Colonic mucosa (tissue), 4 donors: ENCODE measurements around the gene RNF157. TPM values are rescaled to one million over a fixed set of nuclear protein-coding genes. Genes with fewer than 3 reads are reported as not detected.
A peak's percentile ranks its signal among the peaks of the same experiment; 100 is the strongest.

Source experiments
- DNase-seq: peaks from one replicate; pipeline ENCODE4 v3.0.0-alpha.2; 2020
- H3K27ac ChIP-seq: fragments of 200-600 bp; one replicate; pipeline ENCODE4 v1.8.0; 2021
- H3K27me3 ChIP-seq: fragments of 200-600 bp; one replicate; pipeline ENCODE4 v1.8.0; 2021
- H3K36me3 ChIP-seq: fragments of 200-600 bp; one replicate; pipeline ENCODE4 v1.8.0; 2021
- H3K4me1 ChIP-seq: fragments of 200-600 bp; one replicate; pipeline ENCODE4 v1.8.0; 2021; ENCODE audit warnings: mild to moderate bottlenecking
- H3K4me3 ChIP-seq: fragments of 200-600 bp; one replicate; pipeline ENCODE4 v1.8.0; 2021
- H3K9ac ChIP-seq, 2 donors: one replicate each; pipeline ENCODE4 v1.7.0; 2013; ENCODE audit warnings: control low read depth in 2 of 2, low read depth in 2 of 2, low read length in 2 of 2
- H3K9me3 ChIP-seq: fragments of 200-600 bp; one replicate; pipeline ENCODE4 v1.8.0; 2021
- intact Hi-C: fragments of 100-400 bp; cut with DNase I; formaldehyde crosslinking; loops from one replicate; pipeline ENCODE4 v1.14.1; 2022
- total RNA-seq, 2 donors: library from RNA; stranded (reverse); fragmentation: NEBNext Ultra II Directional in 1 of 2; extraction: Animal tissue kit (Norgen Biotek cat#: 25700) in 1 of 2; gene quantifications; one replicate each; pipeline ENCODE4 v1.2.1, GENCODE V29; 2021
- TF ChIP-seq, protein P1 (sequence below): fragments of 200-600 bp; IDR thresholded peaks from one replicate; pipeline ENCODE4 v1.8.0; 2022; ENCODE audit warnings: antibody characterized with exemption, mild to moderate bottlenecking
- donor health status: healthy.
- donor health status: DM: no; HTN: no; CAD: no.
- donor health status: DM: no; HTN: no; CAD: no.

The RNF157 gene
- total RNA-seq, 2 donors from 2014 or later: 23.7 to 30.2 TPM

GRCh38 chr17:76275382-76276068 is 35.2 kb upstream of the RNF157 start:
- intact Hi-C loops: loop anchor here (10.0 kb wide), 1 partner anchor 91 kb away; no protein-coding TSS in a partner anchor
- no peak for DNase-seq
- H3K9ac ChIP-seq: no peak overlapping the region
- H3K9me3 ChIP-seq: no peaks in the 10 kb centered on the region
- no peaks in the 10 kb centered on the region for H3K36me3 ChIP-seq
- H3K4me3 ChIP-seq: no peak overlapping the region
- TF ChIP-seq, protein P1, sequence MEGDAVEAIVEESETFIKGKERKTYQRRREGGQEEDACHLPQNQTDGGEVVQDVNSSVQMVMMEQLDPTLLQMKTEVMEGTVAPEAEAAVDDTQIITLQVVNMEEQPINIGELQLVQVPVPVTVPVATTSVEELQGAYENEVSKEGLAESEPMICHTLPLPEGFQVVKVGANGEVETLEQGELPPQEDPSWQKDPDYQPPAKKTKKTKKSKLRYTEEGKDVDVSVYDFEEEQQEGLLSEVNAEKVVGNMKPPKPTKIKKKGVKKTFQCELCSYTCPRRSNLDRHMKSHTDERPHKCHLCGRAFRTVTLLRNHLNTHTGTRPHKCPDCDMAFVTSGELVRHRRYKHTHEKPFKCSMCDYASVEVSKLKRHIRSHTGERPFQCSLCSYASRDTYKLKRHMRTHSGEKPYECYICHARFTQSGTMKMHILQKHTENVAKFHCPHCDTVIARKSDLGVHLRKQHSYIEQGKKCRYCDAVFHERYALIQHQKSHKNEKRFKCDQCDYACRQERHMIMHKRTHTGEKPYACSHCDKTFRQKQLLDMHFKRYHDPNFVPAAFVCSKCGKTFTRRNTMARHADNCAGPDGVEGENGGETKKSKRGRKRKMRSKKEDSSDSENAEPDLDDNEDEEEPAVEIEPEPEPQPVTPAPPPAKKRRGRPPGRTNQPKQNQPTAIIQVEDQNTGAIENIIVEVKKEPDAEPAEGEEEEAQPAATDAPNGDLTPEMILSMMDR: no peak
- H3K27ac ChIP-seq: no peak overlapping the region
- H3K4me1 ChIP-seq: peaks cover 21% of the 10 kb centered on the region
- H3K27me3 ChIP-seq: no peaks in the 10 kb centered on the region

DNA sequence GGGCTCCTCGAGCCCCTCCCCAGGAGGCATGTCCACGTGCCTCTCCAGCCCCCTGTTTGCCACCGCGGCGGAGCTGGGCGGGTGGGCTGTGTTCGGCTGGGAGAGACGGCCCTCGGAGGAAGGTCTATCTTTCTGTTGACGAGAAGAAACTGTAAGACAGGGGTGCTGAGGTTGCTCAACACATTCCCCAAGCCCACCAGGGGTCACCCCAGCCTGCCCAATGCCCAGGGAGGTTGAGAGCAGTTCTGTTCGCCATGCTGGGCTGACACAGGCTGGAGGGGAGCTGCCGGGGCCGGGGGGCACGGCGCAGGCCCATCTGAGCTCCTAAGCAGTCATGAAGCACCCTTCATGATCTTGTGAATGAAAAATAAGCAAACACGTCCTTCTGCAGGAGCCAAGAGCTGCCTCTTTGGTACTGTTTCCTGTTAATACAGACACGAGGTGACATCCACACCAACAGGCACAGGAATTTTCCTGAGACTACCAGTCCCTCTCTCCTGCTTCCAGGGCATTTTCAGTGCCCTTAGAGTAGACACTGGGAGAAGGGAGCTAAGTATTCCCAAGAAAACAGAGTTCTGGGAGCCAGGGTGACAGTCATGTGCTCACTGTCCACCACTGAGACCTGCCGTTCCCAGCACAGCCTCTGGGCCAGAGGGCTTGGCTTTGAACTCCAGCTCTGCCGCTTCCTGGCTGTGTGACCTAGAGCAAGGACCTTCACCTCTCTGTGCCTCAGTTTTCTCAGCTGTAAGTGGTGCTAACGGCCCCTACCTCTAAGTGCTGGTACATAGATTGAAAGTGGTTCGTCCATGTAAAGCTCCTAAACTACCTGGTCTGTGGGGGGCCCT is 34.0 kb upstream of the RNF157 start:
- H3K36me3 ChIP-seq: no peaks in the 10 kb centered on the region
- no peak overlapping the region for H3K4me3 ChIP-seq
- H3K27me3 ChIP-seq: no peaks in the 10 kb centered on the region
- DNase-seq: no peak
- H3K9ac ChIP-seq: peak overlapping the region in 1 of 2 donors; percentile 44
- H3K4me1 ChIP-seq: peaks cover 21% of the 10 kb centered on the region
- H3K9me3 ChIP-seq: no peaks in the 10 kb centered on the region
- intact Hi-C loops: loop anchor here (10.0 kb wide), 1 partner anchor 90 kb away; no protein-coding TSS in a partner anchor
- H3K27ac ChIP-seq: no peak overlapping the region
- TF ChIP-seq, protein P1: no peak

- Histone ChIP-seq H3K4me1 (peaks cover 21% of the 10 kb centered on the region), H3K36me3 (no peaks in the 10 kb centered on the region), H3K9me3 (no peaks in the 10 kb centered on the region), H3K4me3 (no peak overlapping the region), H3K9ac (no peak overlapping the region), H3K27ac (no peak overlapping the region), H3K27me3 (no peaks in the 10 kb centered on the region)
- TF ChIP-seq, protein P1: no peak
- intact Hi-C loops: loop anchor here (10.0 kb wide), 1 partner anchor 89 kb away; no protein-coding TSS in a partner anchor
- DNase-seq: no peak
These were observed 33.3 kb upstream of the RNF157 start for GRCh38 chr17:76273445-76274111.

DNA sequence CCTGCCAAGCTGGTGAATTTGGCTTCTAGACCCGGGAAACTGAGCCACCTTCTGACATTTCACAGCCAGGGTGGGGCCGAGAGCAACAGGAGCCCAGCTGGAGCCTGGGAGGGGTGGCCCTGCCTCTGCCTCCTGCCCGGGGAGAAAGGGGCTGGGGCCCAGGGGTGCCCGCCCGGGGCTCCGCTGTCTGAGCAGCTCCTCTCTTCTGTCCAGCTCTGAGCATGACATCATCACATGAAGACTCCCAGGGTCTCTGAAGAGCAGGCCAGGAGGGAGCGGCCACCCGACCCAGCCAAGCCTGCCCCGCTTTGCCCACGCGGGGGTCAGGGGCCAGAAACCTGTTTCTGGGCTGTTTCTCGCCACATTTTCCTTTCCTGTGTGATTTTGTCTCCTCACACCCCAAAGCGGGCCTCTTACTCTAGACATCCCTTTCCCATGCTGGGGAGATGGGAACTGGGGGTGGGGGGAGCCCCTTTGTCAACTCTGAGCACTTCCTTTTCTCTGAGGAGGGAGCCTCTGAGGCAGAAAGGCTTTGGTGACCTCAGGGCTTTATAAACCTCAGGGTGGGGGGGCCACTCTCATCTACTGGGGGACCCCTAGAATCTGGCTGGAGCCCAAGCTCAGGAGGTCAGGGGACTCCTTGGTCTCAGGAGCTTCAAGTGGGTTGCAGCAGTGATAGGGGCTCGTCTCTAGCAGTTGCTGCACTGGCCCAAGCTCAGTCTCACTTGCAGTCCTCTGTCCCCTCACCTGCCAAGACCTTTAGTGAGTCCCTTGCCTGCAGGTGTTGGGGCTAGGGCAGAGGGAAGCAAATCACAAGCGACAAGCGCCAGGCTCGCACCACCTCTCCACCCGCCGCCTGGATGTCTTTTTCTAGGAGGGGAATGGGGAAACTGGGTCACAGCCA is 32.5 kb upstream of the RNF157 start:
- peak overlapping the region; percentile 39 for H3K4me3 ChIP-seq
- H3K27ac ChIP-seq: peak overlapping the region; percentile 60
- H3K9ac ChIP-seq: peak overlapping the region; percentile 88 to 89
- no peaks in the 10 kb centered on the region for H3K9me3 ChIP-seq
- TF ChIP-seq, protein P1: no peak
- no peak for DNase-seq
- no peaks in the 10 kb centered on the region for H3K27me3 ChIP-seq
- intact Hi-C loops: loop anchor here (10.0 kb wide), 1 partner anchor 88 kb away; no protein-coding TSS in a partner anchor
- no peaks in the 10 kb centered on the region for H3K36me3 ChIP-seq
- peaks cover 25% of the 10 kb centered on the region for H3K4me1 ChIP-seq
